ENCODE measurements around the gene TPSB2.
"Not testable (repeated sequence)": the region's sequence is repeated elsewhere in the genome, so short reads cannot be mapped to it uniquely, and the experiment has no call there.

The TPSB2 gene

DNA sequence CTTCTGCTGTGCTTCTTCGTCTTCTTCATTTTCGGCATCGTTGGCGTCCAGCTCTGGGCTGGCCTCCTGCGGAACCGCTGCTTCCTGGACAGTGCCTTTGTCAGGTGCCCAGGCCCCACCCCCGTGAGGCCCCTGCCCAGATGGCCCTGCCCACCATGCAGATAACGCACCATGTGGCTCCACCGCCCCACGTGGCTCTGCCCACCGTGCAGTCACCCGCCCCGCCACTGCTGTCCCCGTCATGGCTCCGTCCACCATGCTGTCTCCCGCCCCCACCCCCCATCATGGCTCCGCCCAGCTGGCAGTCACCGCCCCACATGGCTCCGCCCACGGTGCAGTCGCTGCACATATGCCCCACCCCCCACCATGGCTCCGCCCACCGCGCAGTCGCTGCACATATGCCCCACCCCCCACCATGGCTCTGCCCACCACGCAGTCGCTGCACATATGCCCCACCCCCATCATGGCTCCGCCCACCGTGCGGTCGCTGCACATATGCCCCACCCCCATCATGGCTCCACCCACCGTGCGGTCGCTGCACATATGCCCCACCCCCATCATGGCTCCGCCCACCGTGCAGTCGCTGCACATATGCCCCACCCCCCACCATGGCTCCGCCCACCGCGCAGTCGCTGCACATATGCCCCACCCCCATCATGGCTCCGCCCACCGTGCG lies 31.2 kb downstream of the TPSB2 start:
- not testable (repeated sequence) for DNase-seq

DNA sequence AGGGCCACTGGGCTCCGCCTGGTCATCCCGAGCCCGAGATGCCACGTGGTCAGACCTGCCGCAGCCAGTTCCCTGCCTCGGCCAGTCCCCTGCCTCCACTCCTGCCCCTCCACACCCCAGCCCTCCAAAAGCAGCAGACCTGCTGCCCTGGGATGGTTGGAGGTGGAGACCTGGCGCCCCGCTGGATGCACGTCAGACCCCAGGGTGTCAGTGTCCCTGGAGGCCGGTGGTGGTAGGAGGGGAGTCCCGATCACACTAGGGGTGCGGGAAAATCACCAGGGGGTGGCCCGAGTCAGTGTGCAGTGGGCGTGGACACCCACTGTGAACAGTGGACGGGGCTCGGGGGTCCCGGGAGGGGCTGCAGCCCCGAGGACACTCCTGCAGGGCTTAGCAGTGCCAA lies 31.8 kb downstream of the TPSB2 start:
- DNase-seq: no peak

DNA sequence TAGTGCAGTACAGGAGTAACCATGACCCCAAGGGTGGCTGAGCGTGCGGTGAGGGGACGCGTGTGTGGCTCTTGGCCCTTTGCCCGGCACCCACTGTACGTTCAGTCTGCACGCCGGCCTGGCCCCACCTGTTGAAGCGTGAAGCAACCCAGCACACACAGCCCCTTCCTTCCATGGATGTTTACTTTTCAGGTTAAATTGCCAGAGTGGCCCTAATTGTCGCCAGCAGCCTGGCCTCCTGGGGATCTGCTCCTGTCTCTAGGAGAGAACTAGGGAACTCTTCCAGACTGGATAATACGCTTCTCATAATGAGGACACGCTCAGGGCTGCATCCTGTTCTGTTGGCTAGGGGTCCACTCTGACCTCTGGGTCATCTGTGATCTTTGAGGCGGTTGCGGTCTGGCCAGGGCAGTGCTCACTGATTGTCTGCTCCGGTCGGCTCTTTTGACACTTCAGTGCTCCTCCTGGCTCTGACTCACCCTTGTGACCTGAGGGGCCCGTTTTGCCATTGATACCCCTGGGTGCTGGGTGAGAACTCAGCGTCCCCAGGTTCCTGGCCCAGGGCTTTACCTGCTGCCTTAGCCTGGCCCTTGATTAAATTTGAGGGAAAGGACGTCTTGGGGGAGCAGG lies 32.6 kb downstream of the TPSB2 start:
- DNase-seq: no peak

DNA sequence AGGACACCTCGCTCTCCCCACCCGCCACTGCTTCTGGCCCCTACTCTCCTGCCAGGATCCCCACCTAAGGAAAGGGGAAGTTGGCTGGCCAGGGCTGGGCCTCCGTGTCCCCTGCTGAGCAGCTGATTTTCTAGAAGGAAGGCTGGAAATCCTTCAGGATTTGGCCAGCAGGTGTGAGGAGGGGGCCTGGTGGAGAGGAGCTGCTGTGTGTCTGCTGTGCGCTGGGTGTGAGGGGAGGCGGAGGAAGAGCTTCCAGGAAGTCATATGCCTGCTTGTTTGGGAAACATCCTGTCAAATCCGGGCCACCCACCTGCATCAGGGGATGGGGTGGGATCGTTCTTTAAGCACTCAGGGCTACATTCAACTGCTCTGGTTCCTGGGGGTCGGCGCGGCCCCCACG lies 33.5 kb downstream of the TPSB2 start:
- no peak for DNase-seq

DNA sequence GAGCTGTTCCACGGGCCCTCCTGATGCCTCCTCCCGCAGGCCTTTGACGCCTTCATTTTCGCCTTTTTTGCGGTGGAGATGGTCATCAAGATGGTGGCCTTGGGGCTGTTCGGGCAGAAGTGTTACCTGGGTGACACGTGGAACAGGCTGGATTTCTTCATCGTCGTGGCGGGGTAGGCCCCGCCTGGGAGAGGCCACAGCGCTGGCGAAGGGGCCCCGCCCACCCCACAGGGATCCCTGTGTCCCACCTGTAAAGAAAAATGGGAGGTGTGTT lies 34.7 kb downstream of the TPSB2 start:
- DNase-seq: no peak

DNA sequence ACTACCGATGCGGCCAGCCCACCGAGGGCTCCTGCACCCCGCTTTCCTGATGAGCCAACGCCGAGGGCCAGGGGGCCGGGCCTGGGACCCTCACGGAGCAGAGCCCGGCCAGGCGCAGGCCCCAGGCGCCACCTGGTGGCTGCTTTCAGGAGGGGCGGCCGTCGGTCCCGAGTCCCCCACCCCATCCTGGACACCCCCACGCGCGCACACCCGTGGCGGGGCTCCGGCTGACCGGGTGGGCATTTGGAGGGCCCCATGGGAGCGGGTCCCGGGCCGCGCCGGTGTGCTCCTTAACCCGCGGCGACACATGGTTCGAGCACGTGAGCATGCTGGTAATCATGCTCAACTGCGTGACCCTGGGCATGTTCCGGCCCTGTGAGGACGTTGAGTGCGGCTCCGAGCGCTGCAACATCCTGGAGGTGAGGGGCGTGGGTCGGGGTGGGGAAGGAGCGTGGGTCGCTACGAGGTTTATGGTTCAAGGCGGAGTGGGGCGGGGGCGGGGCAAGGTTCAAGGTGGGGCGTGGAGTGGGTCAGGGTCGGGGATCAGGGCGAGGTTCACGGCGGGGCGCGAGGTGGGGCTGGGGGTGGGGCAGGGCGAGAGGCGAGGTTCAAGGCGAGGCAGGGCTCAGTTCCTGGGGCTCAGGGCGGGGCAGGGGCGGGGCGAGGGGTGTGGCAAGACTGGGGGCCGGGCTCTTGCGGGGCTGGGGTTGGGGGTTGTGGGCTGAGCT lies 35.2 kb downstream of the TPSB2 start:
- DNase-seq: peak; percentile 61

DNA sequence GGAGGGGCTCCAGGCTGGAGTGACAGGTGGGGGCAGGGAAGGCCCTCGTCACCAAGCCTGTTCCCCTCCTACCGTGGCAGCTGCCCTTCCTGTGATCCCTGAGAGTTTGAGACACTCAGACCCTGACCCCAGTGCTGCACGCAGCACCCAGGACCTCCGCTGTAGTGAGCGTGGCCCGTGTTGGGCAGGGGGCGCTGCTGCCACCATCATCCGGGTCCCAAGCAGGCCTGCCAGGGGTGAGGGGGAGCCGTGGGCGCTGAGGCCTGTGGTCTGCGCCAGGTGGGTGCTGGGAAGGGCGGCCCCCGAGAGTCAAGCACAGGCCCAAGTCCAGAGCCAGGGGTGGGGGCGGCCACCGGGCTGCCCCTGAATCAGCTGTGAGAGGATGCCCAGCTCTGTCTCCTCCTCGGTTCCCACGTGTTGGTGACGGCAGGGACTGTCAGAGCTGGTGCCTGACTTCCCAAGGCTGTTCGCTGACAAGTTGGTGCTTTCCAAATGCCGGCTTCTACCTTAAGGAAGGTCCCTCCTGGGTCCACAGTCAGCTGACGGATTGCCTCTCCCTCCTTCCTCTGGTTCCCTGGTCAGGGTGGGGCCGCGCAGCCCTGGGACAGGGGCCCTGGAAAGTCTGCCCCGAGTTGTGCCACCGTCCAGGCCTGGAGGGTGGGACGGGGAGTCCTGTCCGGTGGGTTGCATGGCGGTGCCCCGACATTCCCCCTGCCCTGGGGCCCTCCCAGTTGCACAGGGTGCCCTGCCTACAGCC lies 36.0 kb downstream of the TPSB2 start:
- no peak for DNase-seq

DNA sequence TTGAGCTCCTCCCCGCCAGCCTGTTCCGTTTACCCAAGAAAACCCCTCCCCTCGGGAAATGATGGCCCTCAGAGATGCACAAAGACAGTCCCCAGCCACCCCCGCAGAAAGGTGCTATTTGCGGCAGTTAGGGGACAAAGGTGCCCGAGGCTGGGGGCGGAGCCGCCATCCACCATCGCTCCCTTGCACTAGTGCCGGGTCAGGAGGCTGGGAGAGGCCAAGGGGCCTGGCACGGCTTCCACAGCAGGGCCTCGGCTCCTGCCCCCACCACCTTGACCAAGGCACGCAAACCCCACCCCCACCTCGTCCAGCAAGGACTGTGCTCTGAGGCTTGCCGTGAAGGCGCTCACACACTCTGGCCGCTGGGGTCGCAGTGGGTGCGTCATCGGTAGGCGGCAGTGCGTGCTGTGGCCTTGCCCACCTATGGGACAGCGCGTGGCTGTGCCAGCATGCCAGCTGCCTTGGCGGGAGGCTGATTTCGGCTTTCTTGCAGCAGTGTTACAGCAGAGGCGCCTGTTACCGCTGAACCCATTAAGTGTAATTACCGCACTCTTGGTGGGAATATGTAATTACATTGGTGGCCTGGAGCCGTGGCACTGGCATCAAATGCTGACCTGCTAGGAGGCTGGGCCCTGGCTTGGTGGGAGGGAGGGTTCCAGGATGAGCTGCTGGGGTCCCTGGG lies 36.7 kb downstream of the TPSB2 start:
- DNase-seq: no peak

DNA sequence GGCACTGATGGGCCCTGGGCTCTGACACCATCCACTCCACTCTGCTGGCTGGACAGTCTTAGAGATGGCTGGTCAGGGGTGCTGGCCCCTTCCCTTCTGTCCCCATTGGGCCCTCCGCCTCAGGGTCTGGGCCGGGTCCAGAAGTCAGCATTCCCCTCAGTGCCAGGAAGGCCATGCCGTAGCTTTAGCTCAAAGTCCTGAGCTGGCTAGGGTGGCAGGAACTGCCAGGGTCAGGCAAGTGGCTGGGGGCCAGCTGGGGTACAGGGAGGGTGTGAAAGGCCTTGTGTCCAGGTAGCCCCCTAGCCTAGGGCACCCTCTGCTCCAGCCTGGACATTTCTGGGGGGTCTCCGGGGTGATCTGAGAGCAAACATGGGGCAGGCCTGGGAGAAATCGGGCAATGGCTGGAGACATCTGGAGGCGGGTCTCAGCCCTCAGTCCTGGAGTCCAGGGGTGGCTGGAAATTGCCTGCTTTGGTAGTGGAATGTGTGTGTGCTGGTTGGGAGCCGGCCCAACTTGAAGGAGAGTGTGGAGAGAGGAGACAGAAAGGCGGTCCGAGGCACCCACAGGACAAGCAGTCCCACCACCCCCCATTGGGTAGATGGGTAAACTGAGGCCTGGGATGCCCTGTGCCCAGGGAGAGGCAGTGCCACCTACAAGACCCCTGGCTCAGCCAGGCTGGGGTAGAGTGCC lies 37.5 kb downstream of the TPSB2 start:
- DNase-seq: no peak

DNA sequence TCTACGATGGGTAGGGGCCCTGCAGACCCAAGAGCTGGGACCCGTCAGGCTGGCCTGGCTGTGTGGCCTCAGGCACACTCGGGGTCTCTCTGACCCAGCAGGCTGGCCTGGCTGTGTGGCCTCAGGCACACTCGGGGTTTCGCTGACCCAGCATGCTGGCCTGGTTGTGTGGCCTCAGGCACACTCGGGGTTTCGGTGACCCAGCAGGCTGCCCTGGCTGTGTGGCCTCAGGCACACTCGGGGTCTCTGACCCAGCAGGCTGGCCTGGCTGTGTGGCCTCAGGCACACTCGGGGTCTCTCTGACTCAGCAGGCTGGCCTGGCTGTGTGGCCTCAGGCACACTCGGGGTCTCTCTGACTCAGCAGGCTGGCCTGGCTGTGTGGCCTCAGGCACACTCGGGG lies 39.2 kb downstream of the TPSB2 start:
- not testable (repeated sequence) for DNase-seq

DNA sequence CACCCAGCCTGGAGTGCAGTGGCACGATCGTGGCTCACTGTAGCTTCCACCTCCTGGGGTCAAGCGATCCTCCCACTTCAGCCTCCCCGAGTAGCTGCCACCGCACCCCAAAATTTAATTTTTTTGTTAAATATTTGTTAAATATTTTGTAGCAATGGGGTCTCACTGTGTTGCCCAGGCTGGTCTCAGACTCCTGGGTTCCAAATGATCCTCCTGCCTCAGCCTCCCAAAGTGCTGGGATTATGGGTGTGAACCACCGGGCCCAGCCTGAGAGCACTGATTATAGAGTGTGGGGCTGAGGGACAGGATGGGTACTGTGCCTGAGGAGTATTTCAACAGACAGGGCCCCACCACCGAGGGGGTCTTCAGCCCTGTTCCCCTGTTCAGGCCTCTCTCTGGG lies 40.5 kb downstream of the TPSB2 start:
- no peak for DNase-seq

DNA sequence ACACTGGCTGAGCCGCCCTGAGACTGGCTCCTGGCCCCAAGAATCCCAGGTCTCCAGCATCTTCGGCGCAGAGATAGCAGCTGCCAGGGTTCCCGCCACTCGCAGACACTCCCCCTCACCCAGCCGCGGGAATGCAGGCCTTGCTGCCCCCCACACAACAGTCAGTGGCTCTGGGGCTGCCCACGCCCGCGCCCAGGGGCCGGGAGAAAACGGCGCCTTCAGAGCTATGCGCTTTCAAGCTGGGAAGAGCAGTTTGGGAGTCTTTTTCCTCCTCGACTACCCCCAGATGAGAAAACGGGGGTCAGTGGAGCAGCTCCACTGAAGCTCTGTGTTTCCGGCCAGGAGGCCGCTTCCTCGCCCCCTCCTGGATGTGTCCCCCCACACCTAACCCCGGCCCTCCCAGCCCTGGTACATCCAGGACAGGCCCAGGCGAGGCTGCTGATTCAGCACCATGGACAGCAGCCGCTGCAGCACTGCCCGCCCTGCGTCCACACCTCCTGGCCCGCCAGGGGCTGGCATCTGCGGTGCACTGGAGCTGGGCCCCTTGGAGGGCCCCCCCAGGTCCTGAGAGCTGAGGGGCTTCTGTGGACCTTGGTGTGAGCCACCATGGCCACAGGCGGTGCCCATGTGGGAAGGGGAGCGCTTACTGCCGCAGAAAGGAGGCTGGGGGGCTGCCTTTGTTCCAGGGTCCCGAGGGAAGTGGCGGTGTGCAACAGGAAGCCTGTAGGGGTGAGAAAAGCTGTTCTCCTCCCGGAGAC lies 41.4 kb downstream of the TPSB2 start:
- peak; percentile 78 for DNase-seq

DNA sequence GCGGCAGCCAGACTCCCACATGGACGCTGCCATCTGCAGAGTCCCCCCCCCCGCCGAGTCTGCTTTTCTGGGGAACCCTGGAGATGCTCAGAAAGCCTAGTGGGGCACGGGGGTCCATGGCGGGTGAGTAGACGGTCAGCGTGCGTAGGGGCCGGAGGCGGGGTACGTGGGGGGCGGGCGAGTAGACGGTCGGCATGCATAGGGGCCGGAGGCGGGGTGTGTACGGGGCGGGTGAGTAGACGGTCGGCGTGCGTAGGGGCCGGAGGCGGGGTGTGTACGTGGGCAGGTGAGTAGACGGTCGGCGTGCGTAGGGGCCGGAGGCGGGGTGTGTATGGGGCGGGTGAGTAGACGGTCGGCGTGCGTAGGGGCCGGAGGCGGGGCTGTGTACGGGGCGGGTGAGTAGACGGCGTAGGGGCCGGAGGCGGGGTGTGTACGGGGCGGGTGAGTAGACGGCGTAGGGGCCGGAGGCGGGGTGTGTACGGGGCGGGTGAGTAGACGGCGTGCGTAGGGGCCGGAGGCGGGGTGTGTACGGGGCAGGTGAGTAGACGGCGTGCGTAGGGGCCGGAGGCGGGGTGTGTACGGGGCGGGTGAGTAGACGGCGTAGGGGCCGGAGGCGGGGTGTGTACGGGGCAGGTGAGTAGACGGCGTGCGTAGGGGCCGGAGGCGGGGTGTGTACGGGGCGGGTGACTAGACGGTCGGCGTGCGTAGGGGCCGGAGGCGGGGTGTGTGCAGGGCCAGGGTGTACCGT lies 44.4 kb downstream of the TPSB2 start:
- DNase-seq: not testable (repeated sequence)

DNA sequence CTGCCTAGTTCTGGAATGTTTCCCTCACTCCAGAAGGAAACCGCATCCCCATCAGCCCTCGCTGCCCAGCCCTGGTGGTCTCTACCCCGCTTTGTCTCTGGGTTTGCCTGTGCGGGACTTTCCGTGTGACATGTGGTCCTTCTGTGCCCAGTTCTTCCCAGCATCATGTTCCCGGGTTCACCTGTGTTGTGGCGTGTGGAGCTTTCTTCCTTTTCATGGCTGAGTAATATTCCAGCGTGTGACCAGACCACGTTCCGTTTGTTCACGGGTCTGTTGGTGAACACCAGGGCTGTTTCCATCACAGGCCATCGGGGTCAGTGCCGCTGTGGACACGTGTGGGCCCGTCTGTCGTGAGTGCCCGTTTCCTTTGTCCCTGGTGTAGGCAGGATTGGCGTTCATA lies 45.0 kb downstream of the TPSB2 start:
- no peak for DNase-seq

DNA sequence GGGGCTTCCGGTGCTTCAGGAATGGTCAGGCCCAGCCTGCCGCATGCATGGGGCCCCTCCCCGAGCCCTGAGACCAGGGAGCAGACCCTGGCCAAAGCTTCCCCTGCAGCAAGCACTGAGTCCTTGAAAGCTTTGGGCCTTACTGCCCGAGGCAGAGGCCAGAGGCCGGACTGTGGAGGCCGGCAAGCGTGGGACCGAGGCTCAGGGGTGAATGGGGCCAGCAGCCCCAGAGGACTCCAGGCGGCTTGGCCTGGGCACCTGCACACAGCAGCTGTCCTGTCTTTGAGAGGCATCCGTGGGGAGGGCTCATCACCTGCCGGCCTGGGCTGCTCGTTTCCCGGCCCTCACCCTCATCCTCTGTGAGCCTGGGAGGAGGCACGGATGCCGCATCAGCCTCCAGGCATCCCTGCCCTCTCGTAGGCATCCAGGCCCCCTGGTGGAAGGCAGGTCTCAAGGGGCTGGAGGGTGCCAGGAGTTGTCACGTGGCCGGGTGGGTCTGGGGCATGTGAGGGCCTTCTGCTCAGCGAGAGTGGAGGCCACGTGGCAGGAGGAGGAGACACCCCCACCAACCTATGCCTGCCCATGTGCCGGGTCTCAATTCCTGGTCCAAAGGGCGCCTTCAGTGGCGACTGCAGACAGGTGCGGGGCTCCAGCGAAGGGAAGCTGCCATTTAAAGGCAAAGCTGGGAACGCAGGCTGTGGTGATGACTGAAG lies 45.7 kb downstream of the TPSB2 start:
- no peak for DNase-seq

DNA sequence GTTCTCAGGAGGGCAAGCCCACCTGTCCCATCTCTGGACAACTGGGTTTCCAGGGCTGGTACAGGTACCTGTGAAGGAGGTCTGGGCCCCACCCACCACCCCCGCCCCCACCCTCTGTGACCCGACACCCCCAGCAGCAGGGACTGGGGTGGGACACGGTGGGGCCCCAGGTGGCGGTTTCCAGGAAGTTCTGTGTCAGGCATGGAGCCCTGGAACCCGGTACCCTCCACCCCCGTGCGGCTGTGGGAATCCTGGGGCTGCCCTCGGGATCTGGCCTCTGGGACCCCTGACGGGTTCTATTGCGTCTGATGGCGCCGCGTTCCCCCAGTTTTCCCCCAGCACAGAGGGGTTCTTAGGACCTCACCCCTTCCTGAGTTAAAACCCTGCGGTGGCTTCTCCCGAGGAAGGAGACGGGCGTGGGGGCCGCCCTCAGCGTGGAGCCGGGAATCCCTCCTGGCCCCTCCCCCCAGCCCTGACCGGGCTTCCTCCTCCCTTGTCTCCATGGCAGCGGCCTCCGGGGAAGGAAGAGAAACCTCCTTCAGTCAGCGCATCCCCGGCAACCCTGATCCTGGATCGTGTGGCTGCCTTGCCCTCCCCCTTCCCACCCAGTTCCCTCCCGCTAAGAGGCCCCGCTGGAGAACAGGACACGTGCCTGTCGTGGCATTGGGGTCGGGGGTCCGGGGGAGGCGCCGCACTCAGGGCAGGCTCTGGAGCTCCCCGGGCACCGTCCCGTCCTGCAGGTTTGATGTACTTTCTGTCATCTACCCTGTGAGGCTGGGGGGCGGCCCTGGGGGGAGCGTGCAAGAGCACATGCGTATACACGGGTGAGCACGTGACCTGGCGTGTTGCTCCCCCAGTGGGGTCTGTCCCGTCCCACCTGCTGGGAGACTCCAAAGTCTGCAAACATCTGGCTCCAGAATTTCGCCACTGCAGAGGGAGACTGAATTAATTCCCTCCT lies 46.8 kb downstream of the TPSB2 start:
- no peak for DNase-seq

DNA sequence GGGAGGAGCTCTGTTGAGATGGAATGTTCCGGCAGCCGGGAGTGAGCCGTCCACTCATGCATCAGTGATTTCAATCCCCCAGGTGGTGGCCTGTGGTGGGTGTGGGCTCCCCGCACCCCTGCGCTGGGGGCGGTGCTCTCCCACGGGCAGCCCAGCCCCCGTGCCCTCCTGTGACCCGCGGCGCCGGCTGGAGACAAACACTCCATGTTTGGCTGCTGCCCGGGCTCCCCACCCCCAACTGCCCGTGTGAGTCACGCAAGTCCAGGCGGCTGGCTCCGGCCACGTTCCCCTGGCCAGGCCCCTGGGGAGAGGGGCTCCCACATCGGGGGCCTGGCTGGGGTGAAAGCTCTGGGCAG lies 47.7 kb downstream of the TPSB2 start:
- DNase-seq: no peak

DNA sequence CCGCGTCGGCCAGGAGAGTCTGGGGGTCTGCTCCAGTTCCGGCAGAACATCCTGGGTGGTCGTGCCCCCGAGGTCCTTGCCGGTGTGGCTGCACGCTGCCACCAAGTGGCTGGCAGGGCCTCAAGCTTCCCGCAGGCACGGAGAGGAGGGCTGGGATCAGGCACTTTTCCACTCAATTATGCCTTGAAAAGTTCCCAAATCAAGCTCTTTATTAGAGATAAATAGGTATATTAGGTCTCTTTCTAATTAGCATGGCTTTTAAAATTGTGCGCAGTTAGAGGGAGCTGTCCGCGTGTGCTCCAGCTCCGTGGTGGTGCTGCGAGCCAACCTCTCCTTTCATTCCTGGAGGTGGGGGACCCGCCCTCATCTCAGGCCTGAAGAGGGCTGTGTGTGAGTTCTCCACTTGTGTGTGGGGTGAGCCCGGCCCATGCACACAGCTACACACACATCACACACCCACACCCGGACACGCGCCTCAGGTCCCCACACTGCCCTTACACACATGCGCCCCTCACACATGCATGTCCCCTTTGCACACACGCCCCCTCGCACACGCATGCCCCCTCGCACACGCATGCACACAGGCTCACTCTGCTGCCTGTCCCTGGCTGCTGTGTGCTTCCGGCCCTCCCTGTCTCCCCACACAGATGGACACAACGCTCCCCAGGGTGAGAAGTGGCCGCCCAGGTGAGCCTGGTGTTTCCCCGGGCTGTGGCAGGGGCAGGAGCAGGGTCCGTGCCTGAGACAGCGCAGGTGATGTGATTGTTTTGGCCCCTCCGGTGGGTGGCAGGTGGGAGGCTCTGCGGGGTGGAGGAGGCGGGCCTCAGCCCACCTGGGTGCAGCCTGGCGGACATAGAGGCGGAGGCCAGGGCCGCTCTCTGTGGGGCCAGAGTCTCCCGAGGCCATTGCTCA lies 48.3 kb downstream of the TPSB2 start:
- no peak for DNase-seq
